NCI-H1417 (cell line): ENCODE results near the gene TBC1D13.
"Not testable (repeated sequence)": the region's sequence is repeated elsewhere in the genome, so short reads cannot be mapped to it uniquely, and the experiment has no call there.

Source experiments
- DNase-seq, 3 experiments: peaks; one replicate each; lab custom pipeline; 2025; lab: John Stamatoyannopoulos, UW

TBC1D13 gene

DNA sequence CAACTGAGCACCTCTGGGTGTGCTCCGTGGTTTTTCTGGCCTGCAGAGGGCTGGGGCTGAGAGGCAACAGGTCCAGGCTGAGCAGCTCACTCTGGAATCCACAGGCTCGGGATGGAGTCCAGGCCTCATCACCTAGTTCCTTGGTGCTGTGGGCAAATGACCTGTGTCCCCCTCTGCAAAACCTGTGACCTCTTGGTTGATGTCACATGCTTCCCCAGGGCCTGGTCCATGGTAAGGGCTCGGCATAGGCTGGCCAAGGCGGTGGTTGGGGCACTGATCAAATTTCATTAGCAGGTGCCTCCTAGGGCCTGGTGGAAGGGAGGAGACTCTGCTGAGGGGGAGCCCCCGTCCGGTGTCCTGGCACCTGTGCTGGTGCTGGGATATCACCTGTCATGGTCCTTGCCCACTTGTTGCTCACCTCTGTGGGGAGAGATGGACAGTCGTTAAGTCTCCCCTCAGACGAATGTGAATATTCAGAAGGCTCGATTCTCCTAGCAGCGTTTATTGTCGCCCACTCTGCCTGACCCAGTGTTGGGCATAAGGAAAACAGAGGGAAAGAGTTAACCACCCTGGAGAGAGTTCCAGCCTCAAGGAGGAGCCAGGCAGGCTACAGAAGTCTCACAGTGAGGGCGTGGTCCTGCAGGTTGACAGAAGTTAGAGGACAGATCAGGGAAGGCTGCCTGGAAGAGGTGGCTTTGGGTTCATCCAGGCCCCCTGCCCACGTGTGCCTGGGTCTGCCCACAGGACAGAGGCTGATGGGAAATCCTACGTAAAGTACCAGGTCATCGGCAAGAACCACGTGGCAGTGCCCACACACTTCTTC is 34.7 kb downstream of the TBC1D13 start:
- DNase-seq, result no peak

DNA sequence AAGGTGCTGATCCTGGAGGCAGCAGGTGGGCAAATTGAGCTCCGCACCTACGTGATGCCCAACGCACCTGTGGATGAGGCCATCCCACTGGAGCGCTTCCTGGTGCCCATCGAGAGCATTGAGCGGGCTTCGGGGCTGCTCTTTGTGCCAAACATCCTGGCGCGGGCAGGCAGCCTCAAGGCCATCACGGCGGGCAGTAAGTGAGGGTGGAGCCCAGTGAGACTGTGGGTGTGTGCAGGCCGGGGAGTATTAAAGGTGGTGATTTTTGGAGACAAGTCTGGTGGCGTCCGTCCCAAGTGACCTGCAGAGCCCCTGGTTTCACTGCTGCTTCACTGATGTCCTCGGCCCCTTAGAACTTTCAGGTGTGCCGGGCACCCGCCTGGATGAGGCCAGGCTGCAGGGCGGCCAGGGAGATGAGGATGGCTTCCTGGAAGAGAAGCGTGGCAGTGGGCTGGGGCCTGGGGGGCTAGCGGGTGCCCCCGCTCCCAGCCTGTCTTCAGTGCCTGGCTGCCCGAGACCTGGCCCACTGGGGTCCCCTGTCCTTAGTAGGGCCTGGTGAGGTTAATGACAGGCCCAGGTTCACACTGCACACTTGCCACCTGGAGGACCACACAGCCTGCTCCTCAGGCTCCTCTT is 35.5 kb downstream of the TBC1D13 start:
- DNase-seq, result no peak

GRCh38 chr9:128823362-128823902 is 36.4 kb downstream of the TBC1D13 start:
- no peak for DNase-seq

DNA sequence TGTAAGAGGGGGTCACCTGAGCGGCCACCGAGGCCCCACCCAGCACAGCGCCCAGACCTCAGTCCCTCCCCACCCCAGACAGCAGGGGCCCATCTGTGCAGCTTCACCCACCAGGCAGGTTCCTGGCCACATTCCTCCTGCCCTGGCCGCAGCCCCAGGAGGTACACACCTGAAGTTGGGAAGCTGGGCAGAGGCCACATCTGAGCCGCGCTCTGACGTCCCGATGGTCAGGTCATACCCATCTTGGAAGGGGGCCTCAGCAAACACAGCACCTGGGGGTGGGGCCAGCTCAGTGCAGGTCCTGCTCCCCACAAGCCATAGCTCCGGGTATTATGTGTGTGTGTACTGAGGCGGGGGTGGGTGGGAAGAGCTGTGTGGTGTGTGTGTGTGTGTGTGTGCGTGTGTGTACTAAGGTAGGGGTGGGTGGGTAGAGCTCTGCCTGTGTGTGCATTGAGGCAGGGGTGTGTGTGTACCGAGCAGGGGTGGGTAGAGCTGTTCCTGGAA is 36.9 kb downstream of the TBC1D13 start:
- DNase-seq, result no peak

- DNase-seq, result no peak
Measured at GRCh38 chr9:128824911-128825310, 37.9 kb downstream of the TBC1D13 start.

DNA sequence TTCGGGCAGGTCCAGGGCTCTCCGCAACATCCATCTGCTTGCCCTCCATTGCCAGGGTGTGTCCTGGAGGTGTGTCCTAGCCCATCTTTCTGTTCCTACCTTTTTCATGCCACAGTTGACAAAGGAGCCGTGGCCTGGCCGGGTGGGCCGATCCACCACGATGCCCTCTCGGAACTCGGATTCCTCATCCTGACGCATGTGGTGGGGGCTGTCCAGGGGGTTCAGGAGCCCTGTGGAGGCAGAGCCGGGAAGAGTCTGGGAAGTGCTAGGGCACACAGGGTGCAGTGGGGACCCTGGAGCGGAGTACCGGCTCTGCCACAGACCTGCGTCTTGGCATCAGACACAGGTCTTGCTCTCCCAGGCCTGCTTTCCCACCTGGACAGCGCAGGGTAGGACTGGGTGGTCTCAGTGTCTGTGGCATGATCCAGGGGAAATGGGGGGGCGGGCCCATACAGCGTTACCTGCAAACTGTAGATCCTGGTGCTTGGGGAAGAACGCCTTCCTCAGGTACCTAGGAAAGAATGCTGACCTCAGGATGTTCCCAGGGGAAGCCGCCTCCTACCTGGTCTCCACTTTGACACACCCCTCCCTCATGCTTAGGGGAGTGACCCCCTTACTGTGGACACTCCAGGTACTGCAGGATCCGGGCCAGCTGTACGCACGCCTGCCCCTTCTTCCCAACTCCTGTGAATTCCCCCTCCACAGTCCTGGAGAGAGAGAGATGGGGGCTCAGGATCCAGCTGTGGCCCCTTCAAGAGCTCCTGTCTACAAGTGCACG is 39.1 kb downstream of the TBC1D13 start:
- no peak for DNase-seq

GRCh38 chr9:128828267-128828666 is 41.2 kb downstream of the TBC1D13 start:
- no peak for DNase-seq

GRCh38 chr9:128828719-128829452 is 41.8 kb downstream of the TBC1D13 start:
- DNase-seq, result peak in 1 of 3 experiments; percentile 46

- peak; percentile 91 to 97 (median 97) for DNase-seq
Measured at GRCh38 chr9:128829477-128830251, 42.6 kb downstream of the TBC1D13 start, which contains the start of gene SPOUT1. Gene SPOUT1, minus strand, starts transcription at chr9:128829794. Its CDS starts 14 bp downstream, at chr9:128829780.

- no peak for DNase-seq
Measured at GRCh38 chr9:128833696-128834095, 46.6 kb downstream of the TBC1D13 start.

DNA sequence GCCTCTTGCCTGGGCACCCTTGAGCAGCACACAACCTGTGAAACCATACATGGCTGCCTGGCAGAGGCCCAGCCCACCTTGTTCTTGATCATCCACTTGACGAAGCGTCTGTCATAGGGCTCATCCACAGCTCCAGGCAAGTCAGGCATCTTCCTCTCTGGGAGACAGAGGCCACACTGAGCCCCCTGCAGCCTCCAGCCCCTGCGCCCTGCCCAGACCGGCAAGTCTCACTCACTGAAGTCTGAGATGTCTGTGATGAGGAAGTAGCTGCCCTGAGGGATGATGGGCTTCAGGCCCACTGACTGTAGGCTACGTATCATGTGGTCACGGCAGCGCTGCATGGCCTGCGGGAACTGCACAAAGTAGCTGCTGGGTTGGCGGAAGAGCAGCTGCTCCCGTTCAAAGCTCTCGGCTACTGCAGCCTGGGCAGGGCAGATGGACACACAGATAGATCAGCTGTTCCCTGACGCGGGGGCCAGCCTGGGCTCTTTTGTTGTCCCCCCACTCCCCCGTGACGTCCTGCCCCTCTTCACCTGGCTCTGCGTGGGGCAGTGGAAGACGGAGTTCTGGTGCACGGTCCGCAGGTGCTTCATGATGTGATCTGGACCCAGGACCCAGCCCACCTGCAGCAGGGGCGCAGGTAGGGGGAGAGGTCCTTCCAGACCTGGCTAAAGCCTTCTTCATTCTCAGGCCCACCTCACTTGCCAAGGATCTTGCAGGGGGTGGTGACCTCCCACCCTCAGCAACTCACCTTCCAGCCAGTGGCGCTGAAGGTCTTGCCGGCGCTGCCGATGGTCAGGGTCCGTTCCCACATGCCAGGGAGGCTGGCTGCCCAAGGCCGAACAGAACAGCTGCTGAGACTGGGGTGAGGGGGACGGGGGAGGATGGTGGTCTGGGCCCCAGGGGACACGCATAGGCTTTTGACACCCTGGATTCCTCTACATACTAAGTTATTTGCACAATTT is 48.5 kb downstream of the TBC1D13 start:
- no peak for DNase-seq

- DNase-seq, result no peak
Measured at GRCh38 chr9:128836509-128837145, 49.6 kb downstream of the TBC1D13 start.

DNA sequence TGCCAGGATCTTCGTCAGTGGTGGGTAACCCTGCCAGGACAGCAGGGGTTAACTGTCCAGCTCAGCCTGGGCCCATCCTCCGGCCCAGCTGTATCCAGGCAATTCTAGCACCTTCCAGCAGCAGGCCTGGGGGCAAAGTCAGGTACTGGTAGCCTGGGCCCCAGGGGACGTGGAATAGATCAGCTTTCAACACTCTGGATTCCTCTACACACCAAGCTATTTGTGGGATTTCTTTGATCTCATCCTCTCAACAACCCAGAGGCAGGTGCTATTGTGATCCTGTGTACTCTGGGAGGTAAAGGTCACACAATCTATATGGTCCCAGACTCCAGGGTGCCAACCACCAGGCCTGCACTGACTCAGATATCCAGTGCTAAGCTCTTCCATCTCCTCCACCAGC is 51.3 kb downstream of the TBC1D13 start:
- DNase-seq, result no peak

GRCh38 chr9:128840524-128840923 is 53.5 kb downstream of the TBC1D13 start:
- DNase-seq, result no peak

DNA sequence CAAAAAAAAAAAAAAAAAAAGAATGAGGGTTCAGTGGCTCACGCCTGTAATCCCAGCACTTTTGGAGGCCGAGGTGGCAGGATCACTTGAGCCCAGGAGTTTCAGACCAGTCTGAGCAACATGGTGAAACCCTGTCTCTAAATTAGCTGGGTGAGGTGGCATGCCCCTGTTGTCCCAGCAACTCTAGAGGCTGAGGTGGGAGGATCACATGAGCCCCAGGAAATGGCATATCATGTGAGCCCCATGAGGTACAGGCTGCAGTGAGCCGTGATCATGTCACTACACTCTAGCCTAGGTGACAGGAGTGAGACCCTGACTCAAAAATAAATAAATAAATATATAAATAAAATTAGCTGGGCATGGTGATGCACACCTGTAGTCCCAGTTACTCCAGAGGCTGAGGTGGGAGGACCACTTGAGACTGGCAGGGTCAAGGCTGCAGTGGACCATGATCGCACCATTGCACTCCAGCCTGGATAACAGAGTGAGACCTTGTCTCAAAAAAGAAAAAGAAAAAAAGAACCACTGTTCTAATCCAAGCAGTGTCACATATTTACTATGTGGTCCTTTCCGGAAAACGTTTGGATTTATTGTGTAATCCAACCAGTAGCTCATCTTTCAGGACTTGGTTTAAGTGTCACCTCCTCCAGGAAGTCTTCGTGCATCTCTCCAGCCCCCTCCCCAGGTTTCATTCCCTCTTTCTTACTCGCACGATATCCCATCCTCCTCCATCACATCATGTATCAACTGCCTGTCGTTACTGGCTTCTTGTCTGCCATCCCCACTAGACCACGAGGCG is 54.8 kb downstream of the TBC1D13 start:
- DNase-seq, result no peak

- not testable (repeated sequence) for DNase-seq
Measured at GRCh38 chr9:128843171-128843570, 56.1 kb downstream of the TBC1D13 start.

GRCh38 chr9:128845186-128845931 is 58.3 kb downstream of the TBC1D13 start:
- DNase-seq, result peak; percentile 66 to 88 (median 77)
